ENCODE results near the gene MAFG. TPM values are rescaled to one million over a fixed set of nuclear protein-coding genes. Genes with fewer than 3 reads are reported as not detected.

The MAFG gene
- total and polyA plus RNA-seq, 9 of the 15 experiments (the other 6 are each of a cell fraction or from before 2014, with no cell fraction given): 1.1 to 58.1 (median 24.9) TPM

DNA sequence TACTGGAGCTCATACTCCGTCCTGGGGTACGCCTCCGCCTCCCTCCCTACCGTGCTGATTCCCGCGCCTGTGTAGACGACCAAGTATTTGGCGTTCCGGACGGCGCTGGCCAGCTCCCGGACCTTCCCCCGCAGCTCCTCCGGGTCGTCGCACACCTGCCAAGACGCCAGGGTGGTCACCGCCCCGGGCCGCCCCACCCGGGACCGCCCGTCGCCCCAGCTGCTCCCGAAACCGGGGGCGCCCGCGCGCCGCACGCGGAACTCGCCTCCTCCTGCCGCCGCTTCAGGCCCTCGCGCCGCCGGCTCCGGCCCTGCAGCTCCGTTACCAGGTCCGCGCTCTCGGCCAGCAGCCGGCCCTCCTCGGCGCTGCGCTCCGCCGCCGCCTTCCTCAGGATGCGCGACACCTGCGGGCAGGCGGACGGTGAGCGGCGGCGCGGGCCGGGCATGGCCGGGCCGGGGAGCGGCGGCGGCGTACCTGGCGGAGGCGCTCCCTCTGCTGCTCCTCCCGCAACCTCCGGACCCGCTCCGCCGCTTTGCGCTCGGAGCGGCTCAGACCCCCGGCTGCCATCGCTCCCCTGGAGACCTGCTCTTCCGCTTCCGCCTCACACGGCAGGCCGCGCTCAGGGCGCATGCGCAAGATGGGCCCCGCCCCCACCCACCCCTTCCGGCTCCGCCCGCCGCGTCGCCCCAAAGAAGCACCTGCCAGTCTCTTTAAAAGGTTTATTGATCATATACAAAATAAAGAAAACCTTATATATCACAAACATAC lies 9.8 kb downstream of the MAFG start, which contains the start of gene SIRT7 (continued):
- TF ChIP-seq MYC (IDR thresholded peaks at IDR 0.05; ENCODE audit: low read depth, low read length) (peak; percentile 41; the same call in 1 of the 2 replicates), MYC (CRISPR knock-in tag; IDR thresholded peaks at IDR 0.05; ENCODE audit: borderline replicate concordance, low read depth) (no peak), SMAD4 (CRISPR knock-in tag; conservative IDR thresholded peaks at IDR 0.05) (peak; percentile 55), SMC3 (conservative IDR thresholded peaks at IDR 0.05; ENCODE audit: insufficient read depth, low read depth, low read length) (no peak), CCNT2 (IDR thresholded peaks at IDR 0.05; ENCODE audit: borderline replicate concordance, extremely low read depth, insufficient read length, low read depth, low read length) (no peak), SNRNP70 (optimal IDR thresholded peaks at IDR 0.05; ENCODE audit: low read depth, low read length) (no peak), SPI1 (IDR thresholded peaks at IDR 0.05; ENCODE audit: borderline replicate concordance, low read depth, low read length) (no peak), SIX5 (IDR thresholded peaks at IDR 0.05; ENCODE audit: borderline replicate concordance in 1 of 2, insufficient read depth in 1 of 2, low read depth in 1 of 2, low read length in 2 of 2) (no peak), NCOA4 (IDR thresholded peaks at IDR 0.05; ENCODE audit: partially characterized antibody) (no peak), CBX8 (IDR thresholded peaks at IDR 0.05; ENCODE audit: borderline replicate concordance, extremely low read depth, low read depth, low read length, poor library complexity, severe bottlenecking) (no peak), PTTG1 (tag; IDR thresholded peaks at IDR 0.05; ENCODE audit: low read depth) (no peak)
- TF ChIP-seq, protein P1, sequence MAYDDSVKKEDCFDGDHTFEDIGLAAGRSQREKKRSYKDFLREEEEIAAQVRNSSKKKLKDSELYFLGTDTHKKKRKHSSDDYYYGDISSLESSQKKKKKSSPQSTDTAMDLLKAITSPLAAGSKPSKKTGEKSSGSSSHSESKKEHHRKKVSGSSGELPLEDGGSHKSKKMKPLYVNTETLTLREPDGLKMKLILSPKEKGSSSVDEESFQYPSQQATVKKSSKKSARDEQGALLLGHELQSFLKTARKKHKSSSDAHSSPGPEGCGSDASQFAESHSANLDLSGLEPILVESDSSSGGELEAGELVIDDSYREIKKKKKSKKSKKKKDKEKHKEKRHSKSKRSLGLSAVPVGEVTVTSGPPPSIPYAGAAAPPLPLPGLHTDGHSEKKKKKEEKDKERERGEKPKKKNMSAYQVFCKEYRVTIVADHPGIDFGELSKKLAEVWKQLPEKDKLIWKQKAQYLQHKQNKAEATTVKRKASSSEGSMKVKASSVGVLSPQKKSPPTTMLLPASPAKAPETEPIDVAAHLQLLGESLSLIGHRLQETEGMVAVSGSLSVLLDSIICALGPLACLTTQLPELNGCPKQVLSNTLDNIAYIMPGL (CRISPR knock-in tag; IDR thresholded peaks at IDR 0.05): no peak; the same call in 1 of the 2 replicates
- TF ChIP-seq, protein P2, sequence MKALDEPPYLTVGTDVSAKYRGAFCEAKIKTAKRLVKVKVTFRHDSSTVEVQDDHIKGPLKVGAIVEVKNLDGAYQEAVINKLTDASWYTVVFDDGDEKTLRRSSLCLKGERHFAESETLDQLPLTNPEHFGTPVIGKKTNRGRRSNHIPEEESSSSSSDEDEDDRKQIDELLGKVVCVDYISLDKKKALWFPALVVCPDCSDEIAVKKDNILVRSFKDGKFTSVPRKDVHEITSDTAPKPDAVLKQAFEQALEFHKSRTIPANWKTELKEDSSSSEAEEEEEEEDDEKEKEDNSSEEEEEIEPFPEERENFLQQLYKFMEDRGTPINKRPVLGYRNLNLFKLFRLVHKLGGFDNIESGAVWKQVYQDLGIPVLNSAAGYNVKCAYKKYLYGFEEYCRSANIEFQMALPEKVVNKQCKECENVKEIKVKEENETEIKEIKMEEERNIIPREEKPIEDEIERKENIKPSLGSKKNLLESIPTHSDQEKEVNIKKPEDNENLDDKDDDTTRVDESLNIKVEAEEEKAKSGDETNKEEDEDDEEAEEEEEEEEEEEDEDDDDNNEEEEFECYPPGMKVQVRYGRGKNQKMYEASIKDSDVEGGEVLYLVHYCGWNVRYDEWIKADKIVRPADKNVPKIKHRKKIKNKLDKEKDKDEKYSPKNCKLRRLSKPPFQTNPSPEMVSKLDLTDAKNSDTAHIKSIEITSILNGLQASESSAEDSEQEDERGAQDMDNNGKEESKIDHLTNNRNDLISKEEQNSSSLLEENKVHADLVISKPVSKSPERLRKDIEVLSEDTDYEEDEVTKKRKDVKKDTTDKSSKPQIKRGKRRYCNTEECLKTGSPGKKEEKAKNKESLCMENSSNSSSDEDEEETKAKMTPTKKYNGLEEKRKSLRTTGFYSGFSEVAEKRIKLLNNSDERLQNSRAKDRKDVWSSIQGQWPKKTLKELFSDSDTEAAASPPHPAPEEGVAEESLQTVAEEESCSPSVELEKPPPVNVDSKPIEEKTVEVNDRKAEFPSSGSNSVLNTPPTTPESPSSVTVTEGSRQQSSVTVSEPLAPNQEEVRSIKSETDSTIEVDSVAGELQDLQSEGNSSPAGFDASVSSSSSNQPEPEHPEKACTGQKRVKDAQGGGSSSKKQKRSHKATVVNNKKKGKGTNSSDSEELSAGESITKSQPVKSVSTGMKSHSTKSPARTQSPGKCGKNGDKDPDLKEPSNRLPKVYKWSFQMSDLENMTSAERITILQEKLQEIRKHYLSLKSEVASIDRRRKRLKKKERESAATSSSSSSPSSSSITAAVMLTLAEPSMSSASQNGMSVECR (CRISPR knock-in tag; IDR thresholded peaks at IDR 0.05): 0 out of 2 replicates have a peak, but pooled peaks have one; percentile 66
- TF ChIP-seq, protein P3, sequence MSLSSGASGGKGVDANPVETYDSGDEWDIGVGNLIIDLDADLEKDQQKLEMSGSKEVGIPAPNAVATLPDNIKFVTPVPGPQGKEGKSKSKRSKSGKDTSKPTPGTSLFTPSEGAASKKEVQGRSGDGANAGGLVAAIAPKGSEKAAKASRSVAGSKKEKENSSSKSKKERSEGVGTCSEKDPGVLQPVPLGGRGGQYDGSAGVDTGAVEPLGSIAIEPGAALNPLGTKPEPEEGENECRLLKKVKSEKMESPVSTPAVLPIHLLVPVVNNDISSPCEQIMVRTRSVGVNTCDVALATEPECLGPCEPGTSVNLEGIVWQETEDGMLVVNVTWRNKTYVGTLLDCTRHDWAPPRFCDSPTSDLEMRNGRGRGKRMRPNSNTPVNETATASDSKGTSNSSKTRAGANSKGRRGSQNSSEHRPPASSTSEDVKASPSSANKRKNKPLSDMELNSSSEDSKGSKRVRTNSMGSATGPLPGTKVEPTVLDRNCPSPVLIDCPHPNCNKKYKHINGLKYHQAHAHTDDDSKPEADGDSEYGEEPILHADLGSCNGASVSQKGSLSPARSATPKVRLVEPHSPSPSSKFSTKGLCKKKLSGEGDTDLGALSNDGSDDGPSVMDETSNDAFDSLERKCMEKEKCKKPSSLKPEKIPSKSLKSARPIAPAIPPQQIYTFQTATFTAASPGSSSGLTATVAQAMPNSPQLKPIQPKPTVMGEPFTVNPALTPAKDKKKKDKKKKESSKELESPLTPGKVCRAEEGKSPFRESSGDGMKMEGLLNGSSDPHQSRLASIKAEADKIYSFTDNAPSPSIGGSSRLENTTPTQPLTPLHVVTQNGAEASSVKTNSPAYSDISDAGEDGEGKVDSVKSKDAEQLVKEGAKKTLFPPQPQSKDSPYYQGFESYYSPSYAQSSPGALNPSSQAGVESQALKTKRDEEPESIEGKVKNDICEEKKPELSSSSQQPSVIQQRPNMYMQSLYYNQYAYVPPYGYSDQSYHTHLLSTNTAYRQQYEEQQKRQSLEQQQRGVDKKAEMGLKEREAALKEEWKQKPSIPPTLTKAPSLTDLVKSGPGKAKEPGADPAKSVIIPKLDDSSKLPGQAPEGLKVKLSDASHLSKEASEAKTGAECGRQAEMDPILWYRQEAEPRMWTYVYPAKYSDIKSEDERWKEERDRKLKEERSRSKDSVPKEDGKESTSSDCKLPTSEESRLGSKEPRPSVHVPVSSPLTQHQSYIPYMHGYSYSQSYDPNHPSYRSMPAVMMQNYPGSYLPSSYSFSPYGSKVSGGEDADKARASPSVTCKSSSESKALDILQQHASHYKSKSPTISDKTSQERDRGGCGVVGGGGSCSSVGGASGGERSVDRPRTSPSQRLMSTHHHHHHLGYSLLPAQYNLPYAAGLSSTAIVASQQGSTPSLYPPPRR (CRISPR knock-in tag; IDR thresholded peaks at IDR 0.05; ENCODE audit: borderline replicate concordance): no peak
